Stimulated activated CD8-positive, alpha-beta memory T cell treated with anti-CD3 and anti-CD28 coated beads, Interleukin-2, amount 100 ng/mL, for 48 hours (primary cell): ENCODE measurements around the gene VDR.

Experiments used
- DNase-seq, 2 donors: peaks; one replicate each; pipeline ENCODE4 v3.0.0-alpha.2; 2020; ENCODE audit warnings: low read depth in 2 of 2

The VDR gene

GRCh38 chr12:47795121-47795813 is 109.5 kb downstream of the VDR start:
- no peak for DNase-seq

- DNase-seq = no peak
These were observed 110.1 kb downstream of the VDR start for GRCh38 chr12:47794679-47795078.

DNA sequence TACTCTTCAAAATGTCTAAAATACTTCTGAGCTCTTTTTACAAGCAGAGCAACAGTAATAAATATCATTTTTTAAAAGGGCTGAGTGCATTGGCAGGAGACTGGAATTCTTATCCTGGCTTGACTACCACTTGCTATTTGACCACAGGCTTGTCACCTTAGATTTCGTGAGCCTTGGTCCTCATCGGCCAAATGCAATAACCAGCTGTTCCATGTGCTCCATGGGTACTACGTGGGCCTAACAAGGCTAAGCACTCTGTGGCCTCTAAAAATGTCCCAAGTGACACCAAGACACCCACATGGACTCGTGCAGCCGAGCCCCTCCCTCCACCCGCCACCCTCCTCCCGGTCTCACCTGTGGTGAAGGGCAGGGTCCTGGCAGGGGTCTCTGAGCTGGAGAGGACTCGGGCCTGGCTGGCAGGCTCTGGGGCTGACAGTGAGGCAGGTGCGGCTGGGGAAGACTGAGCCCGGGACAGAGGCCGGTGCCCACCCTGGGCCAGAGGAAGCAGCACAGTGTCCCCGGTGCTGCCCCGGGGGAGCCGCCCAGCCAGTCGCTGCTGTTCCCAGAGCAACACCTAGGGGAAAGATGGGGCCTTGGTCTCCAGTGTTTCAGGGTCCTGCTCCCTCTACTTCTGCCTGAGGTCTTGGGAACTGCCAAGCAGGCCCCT is 111.6 kb downstream of the VDR start:
- no peak for DNase-seq

DNA sequence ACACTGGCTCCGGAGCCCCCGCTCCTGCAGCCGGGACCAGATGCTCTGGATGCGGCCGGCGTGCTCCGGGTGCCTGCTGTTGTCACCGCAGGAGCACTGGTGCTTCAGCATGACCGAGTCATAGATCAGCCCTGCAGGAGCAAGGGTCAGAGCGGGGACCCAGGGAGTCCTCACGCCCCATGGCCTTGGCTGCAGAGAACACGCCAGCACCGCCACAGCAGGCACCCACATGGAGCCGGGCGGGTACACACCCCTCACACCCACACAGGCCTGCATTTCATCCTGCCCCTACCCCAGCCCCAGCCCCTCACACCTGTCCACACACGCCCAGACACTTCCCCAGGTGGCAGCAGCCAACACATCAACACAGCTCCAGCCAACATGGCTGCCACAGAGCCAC is 112.9 kb downstream of the VDR start:
- no peak for DNase-seq
